ENCODE data around the gene CARD11.

The CARD11 gene

GRCh38 chr7:3034591-3035150 is 9.0 kb downstream of the CARD11 start:
- ATAC-seq, result no peak
- no peak for TF ChIP-seq ZNF70 (CRISPR knock-in tag; IDR thresholded peaks at IDR 0.05)
- no peak for TF ChIP-seq PPARA (CRISPR knock-in tag; IDR thresholded peaks at IDR 0.05; ENCODE audit: borderline replicate concordance)
- TF ChIP-seq ZNF565 (CRISPR knock-in tag; conservative IDR thresholded peaks at IDR 0.05; ENCODE audit: low read depth), result no peak
- TF ChIP-seq RARB (CRISPR knock-in tag; IDR thresholded peaks at IDR 0.05), result no peak
- TF ChIP-seq BACH2 (CRISPR knock-in tag; IDR thresholded peaks at IDR 0.05; ENCODE audit: borderline replicate concordance), result no peak
- TF ChIP-seq ARNTL (CRISPR knock-in tag; IDR thresholded peaks at IDR 0.05; ENCODE audit: borderline replicate concordance, low read depth), result no peak
- TF ChIP-seq, protein P1, sequence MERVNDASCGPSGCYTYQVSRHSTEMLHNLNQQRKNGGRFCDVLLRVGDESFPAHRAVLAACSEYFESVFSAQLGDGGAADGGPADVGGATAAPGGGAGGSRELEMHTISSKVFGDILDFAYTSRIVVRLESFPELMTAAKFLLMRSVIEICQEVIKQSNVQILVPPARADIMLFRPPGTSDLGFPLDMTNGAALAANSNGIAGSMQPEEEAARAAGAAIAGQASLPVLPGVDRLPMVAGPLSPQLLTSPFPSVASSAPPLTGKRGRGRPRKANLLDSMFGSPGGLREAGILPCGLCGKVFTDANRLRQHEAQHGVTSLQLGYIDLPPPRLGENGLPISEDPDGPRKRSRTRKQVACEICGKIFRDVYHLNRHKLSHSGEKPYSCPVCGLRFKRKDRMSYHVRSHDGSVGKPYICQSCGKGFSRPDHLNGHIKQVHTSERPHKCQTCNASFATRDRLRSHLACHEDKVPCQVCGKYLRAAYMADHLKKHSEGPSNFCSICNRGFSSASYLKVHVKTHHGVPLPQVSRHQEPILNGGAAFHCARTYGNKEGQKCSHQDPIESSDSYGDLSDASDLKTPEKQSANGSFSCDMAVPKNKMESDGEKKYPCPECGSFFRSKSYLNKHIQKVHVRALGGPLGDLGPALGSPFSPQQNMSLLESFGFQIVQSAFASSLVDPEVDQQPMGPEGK (CRISPR knock-in tag; IDR thresholded peaks at IDR 0.05; ENCODE audit: borderline replicate concordance), result no peak
- no peak for TF ChIP-seq OSR1 (CRISPR knock-in tag; IDR thresholded peaks at IDR 0.05)
- TF ChIP-seq TOX (CRISPR knock-in tag; IDR thresholded peaks at IDR 0.05; ENCODE audit: borderline replicate concordance), result no peak
- TF ChIP-seq CREB5 (CRISPR knock-in tag; IDR thresholded peaks at IDR 0.05; ENCODE audit: low read depth), result no peak
- TF ChIP-seq ESRRG (CRISPR knock-in tag; IDR thresholded peaks at IDR 0.05), result no peak
- TF ChIP-seq ISL1 (CRISPR knock-in tag; IDR thresholded peaks at IDR 0.05), result no peak

GRCh38 chr7:3033581-3033980 is 10.1 kb downstream of the CARD11 start:
- ATAC-seq, result no peak
- TF ChIP-seq ZNF565 (CRISPR knock-in tag; conservative IDR thresholded peaks at IDR 0.05; ENCODE audit: low read depth) (no peak), CREB5 (CRISPR knock-in tag; IDR thresholded peaks at IDR 0.05; ENCODE audit: low read depth) (no peak), RARB (CRISPR knock-in tag; IDR thresholded peaks at IDR 0.05) (no peak), PPARA (CRISPR knock-in tag; IDR thresholded peaks at IDR 0.05; ENCODE audit: borderline replicate concordance) (no peak)

DNA sequence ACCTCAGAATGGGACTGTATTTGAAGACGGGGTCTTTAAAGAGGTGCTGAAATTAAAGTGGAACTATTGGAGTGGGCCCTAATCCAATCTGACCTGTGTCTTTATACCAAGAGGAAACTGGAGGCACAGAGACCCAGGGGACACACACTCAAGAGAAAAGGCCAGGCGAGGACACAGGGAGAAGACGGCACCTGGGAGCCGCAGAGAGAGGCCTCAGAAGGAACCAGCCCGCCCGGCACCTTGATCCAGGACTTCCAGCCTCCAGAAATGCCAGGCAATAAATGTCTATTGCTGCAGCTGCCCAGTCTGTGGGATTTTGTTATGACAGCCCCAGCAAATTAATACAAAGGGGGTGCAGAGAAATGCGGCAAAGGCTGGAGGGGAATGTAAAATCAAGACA is 10.5 kb downstream of the CARD11 start:
- ATAC-seq, result no peak

DNA sequence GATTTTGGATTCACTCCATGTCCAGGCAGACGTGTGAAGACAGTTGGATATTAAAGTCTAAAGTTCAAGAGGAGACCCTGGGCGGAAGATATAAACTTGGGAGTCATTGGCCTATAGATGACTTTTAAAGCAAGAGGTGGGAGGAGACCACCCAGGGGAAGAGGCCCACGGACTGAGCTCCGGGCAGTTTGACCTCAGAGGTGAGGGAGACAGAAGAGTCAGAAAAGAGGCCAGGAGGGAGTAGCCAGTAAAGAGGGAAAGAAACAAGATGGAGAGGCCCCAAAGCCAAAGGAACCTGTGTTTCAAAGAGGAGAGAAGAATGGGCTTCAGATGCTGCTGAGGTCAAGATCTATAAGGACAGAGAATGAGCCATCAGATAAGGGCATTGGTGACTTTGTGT is 11.4 kb downstream of the CARD11 start:
- no peak for ATAC-seq
- no peak for TF ChIP-seq ZNF70 (CRISPR knock-in tag; IDR thresholded peaks at IDR 0.05)
- no peak for TF ChIP-seq BACH2 (CRISPR knock-in tag; IDR thresholded peaks at IDR 0.05; ENCODE audit: borderline replicate concordance)
- TF ChIP-seq ZNF8 (CRISPR knock-in tag; IDR thresholded peaks at IDR 0.05), result no peak
- TF ChIP-seq GLIS3 (CRISPR knock-in tag; IDR thresholded peaks at IDR 0.05), result no peak
- no peak for TF ChIP-seq ISL1 (CRISPR knock-in tag; IDR thresholded peaks at IDR 0.05)
- no peak for TF ChIP-seq ZC3H10 (CRISPR knock-in tag; IDR thresholded peaks at IDR 0.05)
- TF ChIP-seq, protein P2, sequence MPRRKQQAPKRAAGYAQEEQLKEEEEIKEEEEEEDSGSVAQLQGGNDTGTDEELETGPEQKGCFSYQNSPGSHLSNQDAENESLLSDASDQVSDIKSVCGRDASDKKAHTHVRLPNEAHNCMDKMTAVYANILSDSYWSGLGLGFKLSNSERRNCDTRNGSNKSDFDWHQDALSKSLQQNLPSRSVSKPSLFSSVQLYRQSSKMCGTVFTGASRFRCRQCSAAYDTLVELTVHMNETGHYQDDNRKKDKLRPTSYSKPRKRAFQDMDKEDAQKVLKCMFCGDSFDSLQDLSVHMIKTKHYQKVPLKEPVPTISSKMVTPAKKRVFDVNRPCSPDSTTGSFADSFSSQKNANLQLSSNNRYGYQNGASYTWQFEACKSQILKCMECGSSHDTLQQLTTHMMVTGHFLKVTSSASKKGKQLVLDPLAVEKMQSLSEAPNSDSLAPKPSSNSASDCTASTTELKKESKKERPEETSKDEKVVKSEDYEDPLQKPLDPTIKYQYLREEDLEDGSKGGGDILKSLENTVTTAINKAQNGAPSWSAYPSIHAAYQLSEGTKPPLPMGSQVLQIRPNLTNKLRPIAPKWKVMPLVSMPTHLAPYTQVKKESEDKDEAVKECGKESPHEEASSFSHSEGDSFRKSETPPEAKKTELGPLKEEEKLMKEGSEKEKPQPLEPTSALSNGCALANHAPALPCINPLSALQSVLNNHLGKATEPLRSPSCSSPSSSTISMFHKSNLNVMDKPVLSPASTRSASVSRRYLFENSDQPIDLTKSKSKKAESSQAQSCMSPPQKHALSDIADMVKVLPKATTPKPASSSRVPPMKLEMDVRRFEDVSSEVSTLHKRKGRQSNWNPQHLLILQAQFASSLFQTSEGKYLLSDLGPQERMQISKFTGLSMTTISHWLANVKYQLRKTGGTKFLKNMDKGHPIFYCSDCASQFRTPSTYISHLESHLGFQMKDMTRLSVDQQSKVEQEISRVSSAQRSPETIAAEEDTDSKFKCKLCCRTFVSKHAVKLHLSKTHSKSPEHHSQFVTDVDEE (CRISPR knock-in tag; IDR thresholded peaks at IDR 0.05), result no peak
- no peak for TF ChIP-seq ZNF565 (CRISPR knock-in tag; conservative IDR thresholded peaks at IDR 0.05; ENCODE audit: low read depth)
- TF ChIP-seq CSRNP3 (CRISPR knock-in tag; IDR thresholded peaks at IDR 0.05), result no peak
- TF ChIP-seq CREB5 (CRISPR knock-in tag; IDR thresholded peaks at IDR 0.05; ENCODE audit: low read depth), result no peak
- no peak for TF ChIP-seq PPARA (CRISPR knock-in tag; IDR thresholded peaks at IDR 0.05; ENCODE audit: borderline replicate concordance)
- no peak for TF ChIP-seq ARNTL (CRISPR knock-in tag; IDR thresholded peaks at IDR 0.05; ENCODE audit: borderline replicate concordance, low read depth)
- no peak for TF ChIP-seq RARB (CRISPR knock-in tag; IDR thresholded peaks at IDR 0.05)
- no peak for TF ChIP-seq ESRRG (CRISPR knock-in tag; IDR thresholded peaks at IDR 0.05)

More for the DNA sequence above, 10.5 kb downstream of the CARD11 start:
- TF ChIP-seq ZNF565 (CRISPR knock-in tag; conservative IDR thresholded peaks at IDR 0.05; ENCODE audit: low read depth), result no peak
- TF ChIP-seq TOX (CRISPR knock-in tag; IDR thresholded peaks at IDR 0.05; ENCODE audit: borderline replicate concordance), result no peak
- no peak for TF ChIP-seq ZFP30 (CRISPR knock-in tag; IDR thresholded peaks at IDR 0.05)
- TF ChIP-seq GLIS3 (CRISPR knock-in tag; IDR thresholded peaks at IDR 0.05), result no peak
- TF ChIP-seq, protein P1 (CRISPR knock-in tag; IDR thresholded peaks at IDR 0.05; ENCODE audit: borderline replicate concordance), result no peak
- TF ChIP-seq CSDC2 (CRISPR knock-in tag; IDR thresholded peaks at IDR 0.05), result no peak

Measured in SK-N-SH treated with all-trans-retinoic acid at 6 μM for 48 hours (cell line).